HG02571 (cell line): ENCODE data around the gene PRKAG2.

Experiments
- ATAC-seq: cut with Tn5 transposase; IDR thresholded peaks from one replicate; pipeline ENCODE4 v1.9.1; 2021; ENCODE audit warnings: mild to moderate bottlenecking, moderate library complexity; ENCODE audit not compliant: unreplicated experiment

PRKAG2 gene

DNA sequence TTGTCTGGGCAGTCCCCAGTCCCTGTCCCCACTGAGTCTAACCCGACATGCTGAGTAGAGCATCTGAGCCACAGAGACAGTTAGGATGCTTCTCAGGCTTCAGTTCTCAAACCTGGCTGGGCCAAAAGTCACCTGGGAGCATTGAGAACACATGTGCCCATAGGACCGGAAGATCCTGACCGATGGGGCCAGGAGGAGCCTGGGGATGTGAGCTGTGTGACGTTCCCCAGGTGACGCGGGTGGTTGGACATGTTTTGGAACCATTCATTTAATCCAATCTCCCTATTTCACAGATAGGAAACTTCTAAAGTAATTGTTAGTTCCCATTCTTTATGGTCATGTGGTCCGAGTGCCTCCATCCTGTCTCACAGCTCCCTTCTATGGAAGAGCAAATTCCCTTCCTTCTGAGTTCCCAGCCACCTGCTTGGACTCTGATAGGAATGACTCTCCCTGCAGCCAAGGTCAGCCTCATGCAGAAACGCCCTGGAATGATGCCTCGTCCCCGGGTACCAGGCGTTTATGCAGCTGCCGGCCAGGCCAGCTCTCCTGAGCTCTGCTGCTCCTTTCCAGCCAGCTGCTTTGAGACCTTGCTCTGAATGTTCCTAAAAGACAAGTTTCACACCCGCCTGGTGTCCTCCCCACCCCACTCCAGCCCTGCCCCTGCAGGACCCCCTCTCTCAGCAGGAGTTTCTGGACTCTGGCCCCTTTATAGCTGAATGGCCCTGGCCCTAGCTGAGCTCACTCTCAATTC lies 190.7 kb downstream of the PRKAG2 start:
- ATAC-seq = no peak

DNA sequence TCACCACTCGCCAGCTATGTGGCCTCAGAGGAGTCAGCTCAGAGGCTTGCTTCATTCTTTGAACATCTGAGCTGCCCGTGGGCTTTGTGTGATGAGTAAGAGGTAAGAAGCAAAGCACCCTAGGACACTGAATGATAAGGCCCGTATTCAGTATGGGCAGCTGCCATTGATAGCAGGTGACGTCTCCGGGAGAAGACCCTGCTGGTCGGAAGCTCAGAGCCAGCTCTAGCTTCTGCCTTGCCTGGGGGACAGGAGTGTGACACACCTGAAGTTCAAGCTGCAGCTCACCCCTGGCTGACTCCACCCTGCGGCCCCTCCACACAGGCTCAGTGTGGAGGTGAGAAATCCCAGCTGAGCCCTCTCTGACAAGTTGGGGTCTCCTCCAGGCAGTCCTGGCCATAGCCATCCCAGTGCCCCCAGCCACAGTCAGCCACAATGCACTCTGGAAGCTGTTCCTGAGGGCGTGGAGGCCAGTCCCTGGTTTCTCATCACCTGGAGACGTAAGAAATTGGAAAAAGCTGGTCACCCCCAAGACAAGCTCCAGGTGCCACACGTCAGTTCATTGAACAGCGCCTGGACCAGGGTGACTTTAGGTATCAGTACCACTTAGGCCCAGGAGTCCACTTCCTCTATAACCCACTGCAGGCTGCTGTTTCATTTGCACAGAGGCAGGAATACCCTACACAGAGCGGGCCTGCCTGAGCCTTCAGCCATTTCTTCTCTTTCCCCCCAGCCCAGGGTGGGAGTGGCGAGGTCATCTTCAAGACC lies 192.3 kb downstream of the PRKAG2 start:
- ATAC-seq = no peak

DNA sequence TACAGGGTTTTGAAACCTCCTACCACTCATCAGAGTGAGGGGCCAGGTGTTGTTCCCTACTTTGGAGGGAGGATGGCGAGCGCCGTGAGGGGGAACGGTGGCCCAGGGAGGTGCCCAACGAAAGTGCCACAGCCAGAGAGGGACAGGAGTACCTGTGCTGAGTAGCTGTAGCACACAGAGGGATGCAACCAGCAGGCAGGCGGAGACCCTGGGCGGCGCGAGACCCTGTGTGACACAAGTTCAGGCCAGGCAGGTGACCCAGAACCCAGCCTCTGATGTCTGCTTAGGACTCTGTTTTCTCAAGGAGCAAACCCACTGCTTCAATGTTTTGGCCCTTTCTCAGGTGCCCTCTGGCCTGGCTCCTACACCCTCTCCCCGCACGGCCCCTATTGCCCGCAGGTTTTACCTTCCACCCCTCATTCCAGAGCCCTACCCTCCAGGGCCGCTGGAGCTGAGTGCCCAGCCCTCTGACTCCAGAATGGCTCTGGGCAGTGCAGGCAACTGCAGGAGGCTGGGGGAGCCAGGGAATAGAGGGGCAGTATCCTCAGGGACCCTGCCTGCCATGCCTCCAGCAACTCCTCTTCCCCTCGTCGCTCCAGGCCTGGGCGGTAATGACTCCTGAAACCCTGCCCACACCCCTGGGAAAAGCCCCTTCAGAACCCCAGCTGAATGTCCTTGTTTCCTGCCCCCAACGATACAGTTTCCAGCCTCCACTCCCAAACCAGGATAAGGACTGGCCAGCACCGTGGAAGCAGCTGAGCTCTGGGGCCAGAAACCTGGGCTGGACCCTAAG lies 193.1 kb downstream of the PRKAG2 start:
- ATAC-seq = no peak

DNA sequence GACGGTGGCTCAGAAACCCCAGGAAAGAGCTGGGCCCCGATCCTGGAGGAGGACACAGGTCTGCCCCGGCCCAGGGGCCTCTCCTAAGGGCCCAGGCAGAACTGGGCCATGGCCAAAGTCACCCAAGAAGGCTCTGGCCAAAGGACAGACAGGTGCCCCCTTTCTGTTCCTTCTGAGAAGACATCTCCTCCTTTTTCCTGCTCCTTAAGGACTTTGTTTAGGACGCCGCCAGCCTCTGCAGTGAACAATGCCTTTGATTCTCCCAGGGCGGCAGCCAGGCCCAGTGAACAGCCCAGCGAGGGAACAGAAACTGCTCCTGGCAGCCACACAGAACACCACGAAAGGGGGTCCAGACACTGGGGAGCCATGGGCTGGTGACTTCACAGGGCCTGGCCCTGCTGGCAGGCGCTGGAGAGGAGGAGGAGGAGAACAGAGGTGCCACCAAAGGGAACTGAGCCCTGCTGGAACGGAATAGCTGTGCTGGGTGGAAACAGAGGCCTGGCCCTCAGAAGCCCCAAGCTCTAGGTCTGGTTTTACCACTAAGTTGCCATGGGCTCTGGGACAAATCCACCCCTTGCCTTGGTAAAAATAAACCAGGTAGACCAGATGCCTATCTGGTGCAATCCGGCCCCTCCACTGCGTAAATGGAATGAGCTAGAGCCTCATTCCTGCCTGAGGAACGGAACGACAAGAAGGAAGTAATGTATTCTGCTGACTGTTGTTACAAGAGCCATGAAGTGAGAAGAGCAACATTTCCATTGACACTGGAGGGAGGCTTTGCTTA lies 193.9 kb downstream of the PRKAG2 start:
- ATAC-seq = no peak

DNA sequence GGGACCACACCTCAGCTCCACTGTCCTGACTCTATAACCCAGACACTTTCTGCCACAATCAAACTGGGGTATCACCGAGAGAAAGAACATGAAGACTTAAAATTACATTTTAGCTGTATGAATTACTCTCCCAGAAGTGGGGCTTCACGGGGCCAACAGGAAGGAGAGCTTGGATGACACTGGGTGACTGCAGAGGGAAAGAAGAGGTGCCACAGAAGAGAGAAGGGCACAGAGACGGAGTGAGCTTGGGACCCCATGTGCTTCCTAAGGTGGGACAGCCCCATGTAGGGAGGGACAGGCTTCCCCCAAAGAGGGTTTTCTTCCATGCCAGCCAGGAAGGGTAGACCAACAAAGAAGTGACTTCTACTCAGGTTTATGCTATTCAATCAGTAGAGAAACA lies 195.2 kb downstream of the PRKAG2 start:
- no peak for ATAC-seq

DNA sequence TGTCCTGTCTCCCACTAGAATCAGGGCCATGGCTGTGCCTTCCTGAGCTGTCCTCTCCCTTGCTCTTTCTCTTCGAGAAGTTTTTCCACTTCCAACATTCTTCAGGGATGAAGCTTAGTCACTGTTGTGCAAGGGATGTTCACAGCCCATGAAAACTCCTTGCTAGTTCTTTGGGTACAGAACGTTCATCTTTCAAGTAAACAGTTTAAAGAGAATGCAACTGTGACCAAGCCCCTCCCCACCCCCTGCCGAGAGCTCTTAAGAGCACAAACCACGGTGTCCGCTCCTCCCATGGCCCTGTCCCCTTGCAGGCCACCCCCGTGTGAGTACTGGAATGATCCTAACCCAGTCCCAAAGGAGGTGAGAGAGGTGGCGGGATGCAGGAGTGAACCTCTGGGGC lies 196.1 kb downstream of the PRKAG2 start:
- no peak for ATAC-seq

DNA sequence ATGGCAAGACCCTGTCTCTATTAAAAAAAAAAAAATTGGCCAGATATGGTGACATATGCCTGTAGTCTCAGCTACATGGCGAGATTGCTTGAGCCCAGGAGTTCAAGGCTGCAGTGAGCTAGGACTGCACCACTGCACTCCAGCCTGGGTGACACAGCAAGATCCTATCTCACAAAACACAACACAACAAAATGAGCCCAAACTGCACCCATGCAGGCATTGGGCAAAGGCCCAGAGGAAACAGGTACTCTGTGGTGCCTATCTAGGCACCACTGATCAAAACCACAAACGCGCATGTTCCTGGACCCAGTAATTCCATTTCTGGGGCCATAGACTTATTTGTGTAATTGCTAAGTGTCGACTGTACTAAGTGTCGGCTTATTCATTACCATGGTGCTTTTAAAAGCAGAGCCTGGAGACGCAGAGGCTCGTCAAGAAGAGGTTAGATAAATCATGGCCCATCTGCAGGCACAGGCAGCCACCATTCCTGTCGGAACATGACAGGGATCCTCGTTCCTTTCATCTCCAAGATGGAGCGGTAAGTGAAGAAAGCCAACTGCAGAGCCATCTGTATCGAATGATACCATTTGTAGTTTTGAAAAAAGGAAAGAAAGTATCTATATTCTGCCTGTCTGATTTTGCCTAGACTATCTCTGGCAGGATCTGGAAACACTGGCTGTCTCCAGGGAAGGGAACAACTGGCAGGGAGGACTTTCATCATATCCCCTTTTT lies 196.9 kb downstream of the PRKAG2 start:
- ATAC-seq = no peak

DNA sequence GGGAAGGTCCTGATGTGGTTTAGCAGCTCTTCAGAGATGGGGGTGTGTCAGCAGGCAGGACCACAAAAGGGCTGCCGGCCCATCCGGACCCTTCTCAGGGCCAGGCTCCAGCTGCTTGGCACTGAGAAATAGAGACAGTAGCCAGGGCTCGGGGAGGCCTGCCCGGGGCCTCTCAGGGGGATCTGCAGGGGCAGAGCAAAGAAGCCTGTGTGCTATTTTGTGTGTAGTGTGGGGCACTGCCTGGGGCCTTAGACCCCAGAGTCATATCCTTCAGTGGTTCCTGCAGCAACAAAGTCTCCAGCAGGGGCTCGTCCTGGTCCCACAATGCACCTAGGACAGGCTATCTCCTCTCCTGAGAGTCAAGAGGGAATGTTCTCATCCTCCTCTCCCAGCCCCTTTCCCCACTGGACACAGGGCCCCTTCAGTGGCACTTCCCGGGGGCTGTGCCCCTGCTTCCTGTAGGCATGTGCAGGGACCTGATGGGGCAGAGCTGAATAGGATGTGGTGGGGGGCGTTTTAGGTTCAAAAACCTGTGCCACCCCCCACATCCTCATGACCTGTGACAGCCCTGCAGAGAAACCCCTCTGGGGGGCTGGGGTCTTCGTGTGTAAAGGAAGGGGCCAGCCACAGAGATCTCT lies 197.7 kb downstream of the PRKAG2 start:
- ATAC-seq = no peak

DNA sequence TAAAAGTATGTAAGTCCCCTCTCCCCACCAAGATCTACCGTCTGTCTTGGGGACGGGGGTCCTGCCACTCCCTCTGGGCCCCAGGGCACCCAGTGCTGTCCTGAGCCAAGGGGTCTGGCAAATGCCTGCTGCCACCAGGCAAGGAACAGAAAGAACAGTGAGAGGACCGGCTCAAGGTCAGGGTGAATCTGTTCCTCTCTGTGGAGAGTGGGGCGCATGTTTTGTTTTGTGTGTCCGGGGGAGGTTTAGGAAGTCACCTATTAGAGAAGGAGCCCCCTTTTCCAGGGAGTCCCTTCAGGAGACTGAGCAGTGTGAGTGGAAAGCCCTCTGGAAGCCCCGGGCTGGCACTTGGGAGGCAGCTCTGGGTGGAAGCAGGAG lies 198.7 kb downstream of the PRKAG2 start:
- no peak for ATAC-seq

DNA sequence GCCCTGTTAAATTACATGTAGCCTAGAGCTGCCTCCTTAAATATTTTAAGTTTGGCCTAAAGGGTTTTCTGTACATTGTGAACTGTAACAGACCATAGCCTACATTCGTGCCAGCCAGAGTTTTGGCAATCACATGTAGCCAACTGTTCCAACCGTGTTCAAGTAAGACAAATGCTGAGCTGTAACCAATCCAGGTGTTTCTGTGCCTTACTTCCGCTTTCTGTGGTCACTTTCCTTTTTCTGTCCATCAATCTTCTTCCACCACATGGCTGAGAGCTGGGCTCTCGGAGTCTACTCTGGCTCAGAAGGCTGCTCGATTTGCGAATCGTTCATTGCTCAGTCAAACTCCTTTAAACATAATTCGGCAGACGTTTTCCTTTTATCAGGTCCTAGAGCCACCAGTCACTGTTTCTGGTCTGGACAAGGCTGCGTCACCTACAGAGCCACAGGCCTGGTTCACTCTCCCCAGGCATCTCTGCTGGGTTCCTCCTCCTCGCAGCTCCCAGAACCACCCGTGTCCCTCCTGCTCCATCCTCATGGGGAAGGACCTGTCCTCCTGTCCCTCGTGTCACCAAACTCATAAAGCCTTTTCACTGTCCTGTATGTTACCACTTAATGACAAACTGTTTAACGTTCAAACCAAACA lies 199.2 kb downstream of the PRKAG2 start:
- ATAC-seq = no peak

DNA sequence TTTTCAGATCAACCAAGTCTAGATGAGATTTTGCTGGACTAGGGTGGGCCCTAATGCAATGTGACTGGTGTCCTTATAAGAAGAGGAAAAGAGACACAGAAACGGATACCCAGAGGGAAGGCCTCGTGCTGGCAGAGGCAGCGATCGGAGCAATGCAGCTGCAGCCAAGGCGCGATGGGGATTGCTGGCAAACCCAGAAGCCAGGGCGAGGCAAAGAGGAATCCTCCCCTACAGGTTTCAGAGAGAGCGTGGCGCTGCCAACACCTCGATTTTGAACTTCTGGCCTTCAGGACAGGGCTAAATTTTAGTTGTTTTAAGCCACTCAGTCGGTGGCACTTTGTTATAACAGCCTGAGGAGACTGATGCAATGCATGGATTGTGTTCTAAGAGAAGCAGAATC lies 200.2 kb downstream of the PRKAG2 start:
- ATAC-seq = no peak

DNA sequence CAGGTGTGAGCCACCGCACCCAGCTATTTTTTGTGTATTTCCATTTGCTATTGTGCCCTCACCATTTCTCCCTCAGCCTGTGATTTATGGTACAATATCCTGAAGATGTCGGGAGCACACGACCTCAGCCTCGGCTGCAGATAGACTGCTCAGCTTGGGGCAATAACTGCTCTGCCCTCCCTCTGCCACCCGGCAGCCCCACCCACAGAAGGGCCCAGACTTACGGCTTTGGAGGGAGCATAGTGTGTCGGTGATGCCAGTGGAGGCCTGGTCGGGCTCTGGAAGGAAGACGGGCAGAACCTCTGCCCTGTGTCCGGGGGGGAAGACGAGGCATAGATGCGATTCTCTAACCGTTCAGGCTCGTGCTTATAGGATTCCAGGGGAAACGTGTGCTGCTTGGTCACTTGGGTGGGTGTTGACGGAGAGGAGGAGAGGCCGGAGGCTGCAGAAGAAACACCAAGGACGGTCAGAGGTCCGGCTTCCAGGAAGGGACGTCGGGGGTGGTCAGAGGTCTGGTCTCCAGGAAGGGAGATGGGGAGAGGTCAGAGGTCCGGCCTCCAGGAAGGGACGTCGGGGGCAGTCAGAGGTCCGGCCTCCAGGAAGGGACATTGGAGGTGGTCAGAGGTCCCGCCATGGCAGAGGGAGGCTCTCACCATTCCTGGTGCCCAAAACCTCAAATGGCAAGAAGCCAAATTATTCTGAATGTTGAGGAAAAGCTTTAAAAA lies 201.6 kb downstream of the PRKAG2 start:
- ATAC-seq = no peak

DNA sequence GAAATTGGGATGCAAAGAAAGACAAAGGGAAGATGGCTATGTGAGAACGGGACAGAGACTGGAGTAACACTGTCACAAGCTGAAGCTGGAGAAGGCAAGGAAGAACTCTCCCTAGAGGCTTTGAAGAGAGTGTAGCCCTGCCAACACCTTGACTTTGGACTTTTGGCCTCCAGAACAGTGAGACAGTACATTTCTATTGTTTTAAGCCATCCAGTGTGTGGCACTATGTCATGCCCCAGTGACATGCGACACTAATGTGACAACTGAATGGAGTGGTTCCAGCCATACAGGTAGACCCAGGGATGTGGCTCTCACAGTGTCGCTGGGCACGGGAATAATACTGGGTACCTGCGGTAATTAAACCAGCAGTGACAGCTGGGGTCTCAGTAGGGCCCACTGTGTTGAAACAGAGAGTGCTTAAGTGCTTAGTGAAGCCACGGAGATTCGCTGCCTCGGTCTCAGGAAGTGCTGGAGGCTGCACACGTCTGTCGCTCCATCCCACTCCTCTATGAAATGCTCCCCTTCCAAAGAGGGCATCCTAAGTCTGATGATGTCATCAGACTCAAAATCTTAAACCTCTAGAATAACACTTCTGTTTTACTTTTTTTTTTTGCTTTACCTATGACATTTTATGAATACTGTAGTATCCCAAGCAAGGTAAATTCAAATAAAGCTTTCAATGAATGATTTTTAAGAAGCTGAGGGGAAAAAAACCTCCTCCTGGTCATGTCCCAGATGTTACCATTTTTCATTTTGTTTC lies 202.6 kb downstream of the PRKAG2 start:
- ATAC-seq = no peak

DNA sequence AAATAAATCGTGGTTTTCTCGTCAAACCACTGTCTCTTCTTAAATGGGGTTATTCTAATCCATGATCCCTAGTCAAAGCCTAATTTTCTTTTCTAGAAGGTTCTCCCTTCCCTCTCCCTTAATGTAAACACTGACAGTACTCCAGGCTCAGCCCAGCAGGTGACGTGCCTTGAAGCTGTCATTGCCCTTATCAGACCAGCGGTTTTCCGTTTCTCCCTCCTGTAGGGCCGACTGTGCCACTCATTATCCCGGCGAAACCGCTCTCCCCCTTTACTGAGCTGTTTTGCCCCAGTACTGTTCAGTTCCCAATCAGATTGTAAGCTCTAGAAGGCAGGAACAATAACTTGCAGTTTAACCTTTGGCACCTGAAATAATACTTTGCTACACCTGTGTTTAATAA lies 203.7 kb downstream of the PRKAG2 start:
- ATAC-seq = no peak

DNA sequence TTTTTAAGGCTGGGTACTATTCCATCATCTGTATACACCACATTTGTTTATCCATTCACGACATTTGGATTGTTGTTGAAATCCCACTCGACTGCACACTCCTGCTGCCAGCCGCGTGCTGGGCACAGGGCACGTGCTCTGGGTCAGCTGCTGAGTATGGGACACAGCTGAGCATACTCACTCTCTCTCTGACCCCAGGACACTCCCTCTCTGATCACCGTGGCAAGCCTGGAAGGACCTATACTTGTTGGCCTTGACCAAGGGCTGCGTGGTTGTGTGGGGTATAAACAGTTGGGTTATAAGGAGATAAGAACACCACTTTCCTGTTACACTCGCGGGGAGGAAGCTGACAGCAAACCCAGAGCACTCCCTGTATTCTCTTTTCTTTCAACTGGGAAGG lies 204.2 kb downstream of the PRKAG2 start:
- no peak for ATAC-seq

DNA sequence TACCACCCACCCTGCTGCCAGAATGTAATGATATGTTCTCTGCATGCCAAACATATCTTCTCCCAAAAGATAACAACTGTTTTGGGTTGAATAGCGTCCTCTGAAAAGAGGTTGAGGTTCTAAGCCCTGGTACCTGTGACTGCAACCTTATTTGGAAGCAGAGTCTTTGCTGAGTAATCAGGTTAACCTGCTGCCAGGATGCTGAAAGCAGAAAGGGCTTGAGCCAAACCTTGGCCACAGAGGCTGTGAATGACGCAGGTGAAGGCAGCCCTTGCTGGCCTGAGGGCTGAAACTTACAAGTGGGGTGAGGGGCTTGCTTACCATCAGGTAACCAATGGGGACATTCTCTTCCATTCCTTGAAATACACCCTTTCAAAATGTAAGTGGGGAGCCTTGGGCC lies 205.4 kb downstream of the PRKAG2 start:
- ATAC-seq = no peak

DNA sequence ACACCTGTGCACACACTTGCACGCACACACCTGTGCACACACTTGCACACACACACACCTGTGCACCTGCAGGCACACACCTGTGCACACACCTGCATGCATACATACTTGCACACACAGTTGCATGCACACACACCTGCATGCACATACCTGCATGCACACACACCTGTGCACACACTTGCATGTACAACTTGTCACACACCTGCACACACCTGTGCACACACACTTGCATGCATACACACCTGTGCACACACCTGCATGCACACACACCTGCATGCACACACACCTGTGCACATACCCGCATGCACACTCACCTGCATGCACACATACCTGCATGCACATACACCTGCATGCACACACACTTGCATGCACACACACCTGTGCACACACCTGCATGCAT lies 207.2 kb downstream of the PRKAG2 start:
- ATAC-seq = no peak

DNA sequence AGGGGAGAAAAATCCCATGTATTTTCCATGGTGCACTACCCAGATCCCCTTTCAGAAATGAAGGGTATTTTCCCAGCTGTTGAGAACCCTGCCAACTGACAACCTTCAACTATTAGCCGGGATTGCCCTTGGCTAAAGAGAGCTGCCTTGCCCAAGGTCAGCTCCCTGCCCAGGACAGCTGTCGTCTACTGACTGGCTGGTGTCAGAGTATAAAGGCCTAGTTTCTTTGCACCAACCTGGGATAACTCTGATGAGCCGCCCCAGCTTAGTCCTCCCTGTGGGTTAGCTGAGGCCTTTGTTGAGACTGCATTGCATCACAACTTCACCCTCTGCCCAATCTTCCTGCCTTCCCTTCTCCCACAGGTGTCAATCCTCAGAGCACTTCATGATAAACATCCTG lies 210.0 kb downstream of the PRKAG2 start:
- ATAC-seq = no peak
